Measurements from ENCODE around the gene AP5B1.
A peak's percentile ranks its signal among the peaks of the same experiment; 100 is the strongest.
"Not testable (repeated sequence)": the region's sequence is repeated elsewhere in the genome, so short reads cannot be mapped to it uniquely, and the experiment has no call there.

Gene AP5B1

DNA sequence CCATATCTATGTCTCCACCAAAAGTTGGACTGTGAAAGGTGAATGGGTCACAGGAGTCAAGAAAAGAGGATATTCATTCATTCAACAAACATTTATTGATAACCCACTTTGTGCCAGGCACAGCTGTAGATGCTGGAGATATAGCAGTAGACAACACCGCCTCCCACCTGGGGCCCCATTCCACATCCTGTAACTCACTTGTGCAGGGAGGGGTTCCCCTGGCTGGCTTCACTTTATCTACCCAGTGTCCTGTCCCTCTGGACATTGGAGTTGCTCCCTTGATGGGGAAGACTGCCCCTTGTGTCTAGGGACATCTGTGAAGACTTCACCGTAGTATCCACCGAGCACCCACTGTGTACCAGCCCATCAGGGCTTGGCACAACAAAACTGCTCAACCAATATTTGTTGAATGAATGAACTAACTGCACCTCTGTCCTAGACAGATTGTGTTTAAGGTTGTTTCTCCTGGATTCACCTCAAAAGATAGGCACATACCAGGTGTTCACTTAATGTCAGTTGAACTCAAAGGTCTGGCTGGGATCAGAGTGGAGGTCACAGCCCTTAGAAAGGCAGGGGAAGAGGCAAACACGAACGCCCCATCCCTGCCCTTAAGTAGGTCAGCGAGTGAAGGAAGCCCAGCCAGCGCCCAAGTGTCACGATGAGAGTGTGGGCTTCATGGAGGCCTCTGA, 4.7 kb upstream of the AP5B1 start:
- no peak for DNase-seq

DNA sequence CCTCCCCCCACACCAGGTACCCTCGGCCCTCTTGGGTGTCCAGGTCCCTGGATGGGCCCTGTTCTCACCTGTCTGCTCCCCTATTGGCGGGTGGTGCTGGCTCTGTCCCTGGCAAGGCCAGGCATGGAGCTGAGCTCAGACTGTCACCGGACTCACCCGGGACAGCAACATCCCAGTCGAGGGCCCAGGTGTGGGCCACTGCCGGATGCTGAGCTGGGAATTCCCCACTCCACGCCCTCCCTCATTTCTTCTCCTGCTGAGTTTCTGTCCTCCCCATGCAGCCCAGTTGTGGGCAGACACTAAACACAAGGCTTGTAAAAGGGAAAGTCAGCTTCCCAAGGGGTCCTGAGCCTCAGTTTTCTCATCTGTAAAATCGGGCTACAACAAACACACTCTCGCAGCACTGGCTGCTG, 2.0 kb upstream of the AP5B1 start:
- no peak for DNase-seq

GRCh38 chr11:65781962-65782815, 1.4 kb upstream of the AP5B1 start:
- no peak for DNase-seq

DNA sequence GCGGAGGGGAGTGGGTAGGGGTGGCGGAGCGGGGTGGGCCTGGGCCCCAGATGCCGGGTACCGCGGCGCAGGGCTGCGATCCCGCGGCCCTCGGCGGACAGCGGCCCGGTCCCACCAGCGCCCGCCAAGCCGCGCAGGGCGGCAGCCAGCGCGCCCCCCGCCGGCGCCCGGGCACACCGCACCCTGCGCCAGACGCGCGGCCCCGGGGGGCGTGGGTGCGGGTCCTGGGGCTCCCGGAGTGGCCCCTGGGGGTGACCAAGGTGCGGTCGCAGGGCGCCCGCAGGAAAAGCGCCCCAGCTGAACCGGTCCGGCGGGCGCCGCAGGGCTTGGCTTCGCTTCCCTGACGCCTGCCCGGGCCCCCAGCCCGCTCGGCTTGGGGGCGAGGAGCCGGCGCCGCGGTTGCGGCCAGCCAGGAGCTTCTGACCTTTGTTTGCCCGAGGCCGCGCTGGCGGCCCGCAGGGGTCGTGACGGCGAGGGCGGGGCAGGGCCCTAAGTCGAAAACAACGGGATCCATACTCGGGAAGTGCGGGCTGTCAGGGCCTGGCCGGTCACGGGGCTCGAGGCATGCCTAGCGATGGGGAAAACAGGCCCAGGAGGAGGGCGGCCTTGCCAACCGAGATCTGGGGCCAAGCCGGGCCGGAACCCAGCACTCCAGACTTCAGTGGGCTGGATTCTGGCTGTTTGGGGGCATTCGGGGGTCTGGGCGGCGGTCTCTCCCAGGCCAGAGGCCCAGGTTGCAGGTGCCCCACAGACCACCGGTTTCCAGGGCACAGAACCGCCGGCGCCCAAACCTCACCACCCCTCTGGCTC, 581 bp upstream of the AP5B1 start:
- no peak for DNase-seq

DNA sequence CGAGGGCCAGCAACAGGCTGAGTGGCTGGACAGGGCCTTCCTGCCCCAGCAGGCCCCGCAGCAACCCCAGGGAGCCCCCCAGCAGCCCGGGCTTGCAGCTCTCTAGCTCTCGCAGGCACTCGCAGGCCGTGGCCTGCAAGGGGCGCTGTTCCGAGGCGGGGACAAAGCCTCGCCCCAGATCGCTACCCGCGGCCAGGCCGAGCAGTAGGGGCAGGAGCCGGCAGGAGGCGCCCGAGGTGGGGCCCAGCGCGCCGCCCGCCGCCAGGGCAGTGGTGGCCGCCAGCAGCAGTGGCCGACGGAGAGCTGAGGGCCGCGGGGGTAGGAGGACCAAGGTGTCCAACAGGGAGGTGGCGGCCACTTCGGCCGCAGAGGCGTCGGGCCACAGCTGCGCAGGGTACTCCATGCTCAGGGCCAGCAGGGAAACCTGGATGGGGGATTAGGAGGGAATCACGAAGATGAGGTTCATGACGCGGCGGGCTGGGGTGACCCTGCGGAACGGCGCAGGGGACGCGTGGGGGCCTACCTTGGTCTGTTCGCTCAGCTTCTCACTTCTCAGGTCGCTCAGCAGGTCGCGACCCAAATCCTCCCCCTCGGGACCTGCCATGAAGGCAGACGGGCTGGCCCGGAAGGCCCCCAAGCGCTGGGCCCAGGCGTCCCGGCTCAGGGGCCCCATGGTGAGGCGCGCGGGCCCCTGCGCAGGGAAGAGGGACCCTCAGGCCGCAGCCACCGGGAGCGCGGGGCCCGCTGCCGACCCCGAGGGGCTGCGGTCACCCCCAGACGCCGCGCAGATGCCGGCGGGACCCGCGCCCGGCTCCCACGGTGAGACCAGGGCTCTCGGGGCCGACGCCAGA, 632 bp downstream of the AP5B1 start:
- peak; percentile 42 for DNase-seq

DNA sequence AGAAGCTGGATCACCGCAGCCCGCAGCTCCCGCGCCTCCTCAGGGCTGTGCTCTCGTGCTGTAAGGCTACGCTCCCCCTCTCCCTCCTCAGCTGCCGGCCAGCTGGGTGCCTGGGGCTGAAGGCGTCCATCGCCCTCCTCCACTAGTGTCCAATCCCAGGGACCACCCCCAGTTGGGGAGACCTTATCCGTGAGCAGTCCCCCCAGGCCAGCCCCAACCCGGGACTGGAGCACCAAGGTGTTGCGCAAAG, 1.2 kb downstream of the AP5B1 start:
- DNase-seq, result no peak

- no peak for DNase-seq
These were observed 1.7 kb downstream of the AP5B1 start for GRCh38 chr11:65778901-65779668.

- DNase-seq, result no peak
These were observed 2.3 kb downstream of the AP5B1 start for GRCh38 chr11:65778431-65778900.

- no peak for DNase-seq
These were observed 2.9 kb downstream of the AP5B1 start for GRCh38 chr11:65777821-65778361.

GRCh38 chr11:65777241-65777640, 3.5 kb downstream of the AP5B1 start:
- no peak for DNase-seq

DNA sequence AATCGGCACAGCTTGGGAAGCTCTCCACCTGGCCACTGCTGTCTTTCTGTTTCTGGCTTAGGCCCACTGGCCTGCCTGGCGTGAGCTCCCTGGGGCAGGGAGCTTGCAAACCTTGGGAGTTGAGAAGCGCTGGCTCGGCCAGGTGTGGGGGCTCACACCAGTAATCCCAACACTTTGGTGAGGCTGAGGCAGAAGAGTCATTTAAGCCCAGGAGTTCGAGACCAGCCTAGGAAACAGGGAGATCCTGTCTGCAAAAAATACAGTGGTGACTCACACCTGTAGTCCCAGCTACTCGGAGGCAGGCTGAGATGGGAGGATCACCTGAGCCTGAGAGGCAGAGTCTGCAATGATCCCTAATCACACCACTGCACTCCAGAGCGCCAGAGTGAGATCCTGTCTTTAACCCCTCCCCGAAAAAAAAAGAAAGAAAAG, 4.0 kb downstream of the AP5B1 start:
- no peak for DNase-seq

DNA sequence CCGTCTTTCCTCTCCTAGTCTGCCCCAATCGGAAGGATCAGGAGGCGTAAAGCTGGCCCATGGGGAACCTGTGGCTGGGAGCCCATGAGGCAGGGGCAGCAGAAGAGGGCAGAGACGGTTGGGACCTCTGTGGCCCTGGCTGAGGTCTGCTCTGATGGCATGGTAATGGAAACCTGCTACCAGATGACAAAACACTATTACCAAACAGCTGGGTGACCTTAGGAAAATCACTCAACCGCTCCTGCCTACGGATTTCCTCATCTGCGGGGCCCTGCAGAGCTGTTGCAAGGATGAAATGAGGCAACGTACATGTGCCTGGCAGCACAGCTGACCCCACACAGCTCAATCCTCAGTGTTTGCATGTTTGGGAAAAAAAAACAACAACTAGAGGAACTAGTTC, 4.6 kb downstream of the AP5B1 start:
- DNase-seq, result peak; percentile 99

DNA sequence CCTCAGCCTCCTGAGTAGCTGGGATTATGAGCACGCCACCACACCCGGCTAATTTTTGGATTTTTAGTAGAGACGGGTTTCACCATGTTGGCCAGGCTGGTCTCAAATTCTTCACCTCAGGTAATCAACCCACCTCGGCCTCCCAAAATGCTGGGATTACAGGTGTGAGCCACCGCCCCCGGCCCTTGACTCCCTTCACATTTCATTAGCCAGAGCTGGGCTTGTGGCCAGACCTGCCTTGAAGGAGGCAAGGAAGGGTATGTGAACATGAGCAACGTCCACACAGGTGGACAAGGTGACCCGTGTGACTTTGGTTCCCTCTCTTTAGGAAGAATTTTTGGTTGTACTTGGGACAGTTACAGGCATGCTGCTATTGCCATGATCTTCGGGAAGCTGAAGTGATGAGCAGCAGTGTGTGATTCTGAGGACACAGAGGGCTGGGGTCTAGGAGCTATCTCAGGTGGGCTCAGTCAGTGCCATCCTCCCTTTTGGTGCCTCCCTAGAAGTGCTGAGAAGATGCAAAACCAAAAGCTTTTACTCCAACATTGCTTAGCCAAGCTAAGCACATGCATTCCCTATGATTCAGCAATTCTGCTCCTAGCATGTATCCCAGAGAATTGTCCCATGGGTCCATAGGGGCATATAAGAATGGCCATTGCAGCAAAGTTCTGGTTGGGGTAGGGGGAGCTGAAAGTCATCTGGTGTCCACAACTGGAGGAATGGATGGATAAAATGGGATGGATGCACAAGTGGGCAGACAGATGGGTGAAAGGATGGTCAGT, 6.1 kb downstream of the AP5B1 start:
- DNase-seq, result no peak

DNA sequence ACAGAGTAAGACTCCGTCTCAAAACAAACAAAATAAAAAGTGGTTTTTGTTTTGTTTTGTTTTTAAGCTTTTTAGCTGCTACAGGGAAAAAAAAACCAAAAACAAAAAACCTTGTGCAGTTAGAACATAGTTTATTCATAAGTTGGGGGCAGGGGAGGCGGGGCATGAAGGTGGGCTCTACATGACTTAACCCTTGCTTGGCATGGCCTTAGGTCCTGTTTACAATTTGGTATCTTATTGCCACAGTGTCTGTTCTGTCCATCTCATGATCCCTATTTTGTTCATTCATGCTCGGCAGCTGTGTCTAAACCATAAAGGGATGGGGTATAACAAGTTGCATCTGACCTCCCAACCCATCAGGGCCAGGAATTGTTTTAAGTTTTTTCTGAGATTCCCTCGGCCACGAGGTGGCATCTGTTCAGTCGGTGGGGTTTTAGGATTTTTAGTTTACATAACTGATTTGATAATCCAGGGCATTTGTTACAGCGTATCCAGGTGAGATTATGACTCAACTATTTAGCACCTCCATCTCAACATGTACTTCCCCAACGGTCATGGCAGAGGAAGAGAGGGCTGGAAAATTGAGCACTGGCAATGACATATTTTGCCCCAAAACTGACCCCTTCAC, 6.9 kb downstream of the AP5B1 start:
- DNase-seq, result no peak

- no peak for DNase-seq
These were observed 9.1 kb downstream of the AP5B1 start for GRCh38 chr11:65771589-65772112.

GRCh38 chr11:65770951-65771567, 9.7 kb downstream of the AP5B1 start:
- no peak for DNase-seq

DNA sequence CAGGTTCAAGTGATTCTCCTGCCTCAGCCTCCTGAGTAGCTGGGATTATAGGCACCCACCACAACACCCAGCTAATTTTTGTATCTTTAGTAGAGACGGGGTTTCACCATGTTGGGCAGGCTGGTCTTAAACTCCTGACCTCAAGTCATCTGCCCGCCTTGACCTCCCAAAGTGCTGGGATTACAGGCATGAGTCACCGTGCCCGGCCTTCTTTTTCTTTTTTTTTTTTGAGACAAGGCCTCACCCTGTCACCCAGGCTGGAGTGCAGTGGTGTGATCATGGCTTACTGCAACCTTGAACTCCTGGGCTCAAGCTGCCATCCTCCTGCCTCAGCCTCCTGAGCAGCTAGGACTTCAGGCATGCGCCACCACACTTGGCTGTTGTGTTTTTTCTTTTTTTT, 13.0 kb downstream of the AP5B1 start:
- DNase-seq, result not testable (repeated sequence)

DNA sequence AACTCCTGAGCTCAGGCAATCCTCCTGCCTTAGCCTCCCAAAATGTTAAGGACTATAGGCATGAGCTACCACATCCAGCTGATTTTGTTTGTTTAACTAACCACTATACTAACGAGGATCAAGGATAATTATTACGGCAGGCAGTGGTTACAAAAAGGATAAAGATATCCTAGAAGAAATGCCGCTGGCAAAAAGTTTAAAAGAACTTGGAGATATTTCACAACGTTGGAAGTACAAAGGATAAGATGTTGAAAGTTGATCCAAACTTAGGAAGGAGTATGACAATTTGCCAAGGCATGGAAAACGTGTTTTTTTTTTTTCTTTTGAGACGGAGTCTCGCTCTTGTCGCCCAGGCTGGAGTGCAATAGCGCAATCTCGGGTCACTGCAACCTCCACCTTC, 13.4 kb downstream of the AP5B1 start:
- DNase-seq, result no peak

DNA sequence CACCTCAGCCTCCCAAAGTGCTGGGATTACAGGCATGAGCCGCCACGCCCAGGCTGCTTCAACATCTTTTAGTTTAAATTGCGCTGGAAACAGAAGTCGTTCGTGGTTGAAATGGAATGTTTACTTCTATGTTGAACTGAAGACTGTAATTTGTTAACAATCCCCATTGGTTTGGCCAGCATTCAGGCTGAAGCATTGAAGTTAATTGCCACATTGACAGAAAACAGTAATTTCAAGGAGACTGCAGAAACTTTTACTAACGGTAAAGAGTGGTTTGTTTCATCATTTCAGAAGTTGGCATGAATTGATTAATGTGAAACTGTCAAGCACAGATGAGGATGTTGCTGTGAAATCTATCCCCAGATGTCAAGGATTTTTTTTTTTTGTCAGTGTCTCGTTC, 14.2 kb downstream of the AP5B1 start:
- DNase-seq, result peak; percentile 78

- no peak for DNase-seq
These were observed 16.3 kb downstream of the AP5B1 start for GRCh38 chr11:65764434-65764833.
